HG03097 (cell line): ENCODE results near the gene EXOSC10.
"Not testable (repeated sequence)": the region's sequence is repeated elsewhere in the genome, so short reads cannot be mapped to it uniquely, and the experiment has no call there.

Experiments used
- ATAC-seq: cut with Tn5 transposase; IDR thresholded peaks from one replicate; pipeline ENCODE4 v1.9.1; 2021; ENCODE audit not compliant: unreplicated experiment, low FRiP score

The EXOSC10 gene

GRCh38 chr1:11024154-11024873, 75.4 kb downstream of the EXOSC10 start:
- no peak for ATAC-seq

DNA sequence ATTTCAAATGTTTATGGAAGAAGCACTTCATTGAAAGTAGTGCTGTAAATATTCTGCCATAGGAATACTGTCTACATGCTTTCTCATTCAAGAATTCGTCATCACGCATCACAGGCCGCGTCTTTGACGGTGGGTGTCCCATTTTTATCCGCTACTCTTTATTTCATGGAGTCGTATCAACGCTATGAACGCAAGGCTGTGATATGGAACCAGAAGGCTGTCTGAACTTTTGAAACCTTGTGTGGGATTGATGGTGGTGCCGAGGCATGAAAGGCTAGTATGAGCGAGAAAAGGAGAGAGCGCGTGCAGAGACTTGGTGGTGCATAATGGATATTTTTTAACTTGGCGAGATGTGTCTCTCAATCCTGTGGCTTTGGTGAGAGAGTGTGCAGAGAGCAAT, 76.5 kb downstream of the EXOSC10 start:
- ATAC-seq = no peak

DNA sequence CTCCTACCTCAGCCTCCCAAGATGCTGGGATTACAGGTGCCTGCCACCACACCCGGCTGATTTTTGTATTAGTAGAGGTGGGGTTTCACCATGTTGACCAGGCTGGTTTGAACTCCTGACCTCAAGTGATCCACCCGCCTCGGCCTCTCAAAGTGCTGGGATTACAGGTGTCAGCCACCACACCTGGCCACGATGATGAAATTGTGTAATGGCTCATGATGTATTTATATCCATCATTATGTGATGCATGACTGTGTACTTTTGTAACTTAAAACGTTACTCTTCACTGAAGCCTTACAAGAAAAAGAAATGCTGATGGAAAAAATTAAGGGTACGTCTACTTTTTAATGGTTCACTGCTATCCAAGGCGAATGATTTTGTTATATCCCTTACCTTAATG, 79.7 kb downstream of the EXOSC10 start:
- no peak for ATAC-seq

DNA sequence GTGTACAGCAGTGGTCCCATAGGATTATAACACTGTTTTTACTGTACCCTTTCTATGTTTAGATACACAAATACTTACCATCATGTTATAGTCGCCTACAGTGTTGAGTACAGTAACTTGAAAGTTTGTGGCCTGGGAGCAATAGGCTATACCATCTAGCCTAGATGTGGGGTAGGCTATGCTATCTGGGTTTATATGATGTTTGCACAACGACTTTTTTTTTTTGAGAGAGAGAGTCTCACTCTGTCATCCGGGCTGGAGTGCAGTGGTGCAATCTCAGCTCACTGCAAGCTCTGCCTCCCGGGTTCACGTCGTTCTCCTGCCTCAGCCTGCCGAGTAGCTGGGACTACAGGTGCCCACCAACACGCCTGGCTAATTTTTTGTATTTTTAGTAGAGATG, 80.3 kb downstream of the EXOSC10 start:
- ATAC-seq = not testable (repeated sequence)
